Hepatocyte (in vitro differentiated cells): Measurements from ENCODE around the gene ICE2. TPM values are rescaled to one million over a fixed set of nuclear protein-coding genes. Genes with fewer than 3 reads are reported as not detected.

ENCODE experiments used
- DNase-seq: peaks from one replicate; pipeline ENCODE4 v3.0.0-alpha.2; 2016; ENCODE audit warnings: low spot score
- H2AFZ ChIP-seq: fragments of 200-600 bp; sonication (generic); 2 replicates; pipeline ENCODE4 v1.6.0; 2016; ENCODE audit warnings: antibody characterized with exemption, mild to moderate bottlenecking
- H3K27ac ChIP-seq: fragments of 200-600 bp; sonication (generic); 2 replicates; pipeline ENCODE4 v1.5.1; 2016; ENCODE audit warnings: mild to moderate bottlenecking
- H3K27me3 ChIP-seq: fragments of 200-600 bp; sonication (generic); 2 replicates; pipeline ENCODE4 v1.6.1; 2016
- H3K36me3 ChIP-seq: fragments of 200-600 bp; sonication (generic); replicated peaks from 2 replicates; pipeline ENCODE4 v1.5.1; 2016; ENCODE audit warnings: low read depth; ENCODE audit not compliant: insufficient read depth
- H3K4me1 ChIP-seq: fragments of 200-600 bp; sonication (generic); 2 replicates; pipeline ENCODE4 v1.5.1; 2016; ENCODE audit warnings: mild to moderate bottlenecking, moderate library complexity; ENCODE audit not compliant: insufficient read depth
- H3K4me2 ChIP-seq: fragments of 200-600 bp; sonication (generic); 2 replicates; pipeline ENCODE4 v1.6.0; 2016
- H3K4me3 ChIP-seq: fragments of 200-600 bp; sonication (generic); 2 replicates; pipeline ENCODE4 v1.5.1; 2016; ENCODE audit warnings: mild to moderate bottlenecking
- H3K79me2 ChIP-seq: fragments of 200-600 bp; sonication (generic); 2 replicates; pipeline ENCODE4 v1.6.0; 2017; ENCODE audit warnings: mild to moderate bottlenecking
- H3K9me2 ChIP-seq: fragments of 200-600 bp; sonication (generic); replicated peaks from 2 replicates; pipeline ENCODE4 v1.6.0; 2017; ENCODE audit warnings: mild to moderate bottlenecking; ENCODE audit not compliant: insufficient read depth
- H3K9me3 ChIP-seq: fragments of 200-600 bp; sonication (generic); 2 replicates; pipeline ENCODE4 v1.5.1; 2016; ENCODE audit warnings: low read depth, mild to moderate bottlenecking
- H4K20me1 ChIP-seq: fragments of 200-600 bp; sonication (generic); 2 replicates; pipeline ENCODE4 v1.6.0; 2016; ENCODE audit warnings: mild to moderate bottlenecking; ENCODE audit not compliant: insufficient read depth, poor library complexity, severe bottlenecking
- EZH2 ChIP-seq: fragments of 200-600 bp; sonication (generic); IDR thresholded peaks from 2 replicates; pipeline ENCODE4 v1.6.1; 2016; ENCODE audit warnings: antibody characterized with exemption, mild to moderate bottlenecking, borderline replicate concordance
- EZH2phosphoT487 ChIP-seq: fragments of 200-600 bp; sonication (generic); IDR thresholded peaks from one replicate; pipeline ENCODE4 v1.6.1; 2018; ENCODE audit warnings: antibody characterized with exemption, mild to moderate bottlenecking, low read depth, moderate library complexity; ENCODE audit not compliant: unreplicated experiment, severe bottlenecking
- WGBS: methylation state at CpG from one replicate; pipeline ENCODE4 v1.1.6; 2016; ENCODE audit warnings: low lambda C conversion rate; ENCODE audit errors: missing lambda C conversion rate; 5-methylcytosine and 5-hydroxymethylcytosine counted together
- polyA plus RNA-seq: library from polyadenylated mRNA; unstranded; fragments of >200 nt; fragmentation: Nextera tagmentation; extraction: Ambion mirVana; gene quantifications from 2 replicates; pipeline ENCODE4 v1.2.1, GENCODE V29; 2016
- total RNA-seq: library from RNA; depleted of rRNA; stranded (reverse); fragments of >200 nt; gene quantifications from 2 replicates; pipeline ENCODE4 v1.2.3, GENCODE V29; 2014
- TF ChIP-seq, protein P1 (sequence below): fragments of 200-600 bp; sonication (generic); IDR thresholded peaks from 2 replicates; pipeline ENCODE4 v1.5.1; 2016; ENCODE audit warnings: antibody characterized with exemption, mild to moderate bottlenecking; ENCODE audit not compliant: poor library complexity

The ICE2 gene
- total and polyA plus RNA-seq, 2 experiments from 2014 or later, result 15.8 to 35.4 TPM

- DNase-seq, result no peak
- TF ChIP-seq EZH2 (no peak), EZH2phosphoT487 (no peak)
- TF ChIP-seq, protein P1, sequence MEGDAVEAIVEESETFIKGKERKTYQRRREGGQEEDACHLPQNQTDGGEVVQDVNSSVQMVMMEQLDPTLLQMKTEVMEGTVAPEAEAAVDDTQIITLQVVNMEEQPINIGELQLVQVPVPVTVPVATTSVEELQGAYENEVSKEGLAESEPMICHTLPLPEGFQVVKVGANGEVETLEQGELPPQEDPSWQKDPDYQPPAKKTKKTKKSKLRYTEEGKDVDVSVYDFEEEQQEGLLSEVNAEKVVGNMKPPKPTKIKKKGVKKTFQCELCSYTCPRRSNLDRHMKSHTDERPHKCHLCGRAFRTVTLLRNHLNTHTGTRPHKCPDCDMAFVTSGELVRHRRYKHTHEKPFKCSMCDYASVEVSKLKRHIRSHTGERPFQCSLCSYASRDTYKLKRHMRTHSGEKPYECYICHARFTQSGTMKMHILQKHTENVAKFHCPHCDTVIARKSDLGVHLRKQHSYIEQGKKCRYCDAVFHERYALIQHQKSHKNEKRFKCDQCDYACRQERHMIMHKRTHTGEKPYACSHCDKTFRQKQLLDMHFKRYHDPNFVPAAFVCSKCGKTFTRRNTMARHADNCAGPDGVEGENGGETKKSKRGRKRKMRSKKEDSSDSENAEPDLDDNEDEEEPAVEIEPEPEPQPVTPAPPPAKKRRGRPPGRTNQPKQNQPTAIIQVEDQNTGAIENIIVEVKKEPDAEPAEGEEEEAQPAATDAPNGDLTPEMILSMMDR, result no peak
- 100% methylated on average over 3 of the region's 3 CpGs for WGBS
- H2AFZ ChIP-seq, result no peak overlapping the region
- no peak overlapping the region for H3K4me3 ChIP-seq
- H3K27ac ChIP-seq, result no peak overlapping the region
- H4K20me1 ChIP-seq, result no peaks in the 10 kb centered on the region
- no peaks in the 10 kb centered on the region for H3K9me2 ChIP-seq
- no peaks in the 10 kb centered on the region for H3K9me3 ChIP-seq
- H3K27me3 ChIP-seq, result no peaks in the 10 kb centered on the region
- peaks cover 48% of the 10 kb centered on the region for H3K79me2 ChIP-seq
- no peaks in the 10 kb centered on the region for H3K36me3 ChIP-seq
- peaks cover 18% of the 10 kb centered on the region for H3K4me1 ChIP-seq
- H3K4me2 ChIP-seq, result no peak overlapping the region
Observed at GRCh38 chr15:60473135-60473534, 5.8 kb downstream of the ICE2 start.

- Histone ChIP-seq H3K79me2 (peaks cover 31% of the 10 kb centered on the region), H3K36me3 (no peaks in the 10 kb centered on the region), H3K27me3 (no peaks in the 10 kb centered on the region), H3K9me3 (no peaks in the 10 kb centered on the region), H3K4me2 (no peak overlapping the region), H3K4me1 (peaks cover 3% of the 10 kb centered on the region), H3K4me3 (no peak overlapping the region), H3K9me2 (no peaks in the 10 kb centered on the region), H3K27ac (no peak overlapping the region), H4K20me1 (no peaks in the 10 kb centered on the region), H2AFZ (no peak overlapping the region)
- TF ChIP-seq EZH2phosphoT487 (no peak), EZH2 (no peak)
- TF ChIP-seq, protein P1, result no peak
- no peak for DNase-seq
- 87% methylated on average over 4 of the region's 4 CpGs for WGBS
Observed at GRCh38 chr15:60471314-60471713, 7.6 kb downstream of the ICE2 start.

GRCh38 chr15:60469893-60470641 is 8.9 kb downstream of the ICE2 start:
- Histone ChIP-seq H3K4me3 (no peak overlapping the region), H3K27ac (no peak overlapping the region), H2AFZ (no peak overlapping the region), H3K27me3 (no peaks in the 10 kb centered on the region), H3K4me1 (no peaks in the 10 kb centered on the region), H3K9me2 (no peaks in the 10 kb centered on the region), H3K36me3 (no peaks in the 10 kb centered on the region), H3K4me2 (no peak overlapping the region), H4K20me1 (no peaks in the 10 kb centered on the region), H3K79me2 (peaks cover 18% of the 10 kb centered on the region), H3K9me3 (no peaks in the 10 kb centered on the region)
- no peak for DNase-seq
- TF ChIP-seq, protein P1, result no peak
- TF ChIP-seq EZH2 (no peak), EZH2phosphoT487 (no peak)
